ENCODE data around the gene HEY2.
"Not testable (repeated sequence)": the region's sequence is repeated elsewhere in the genome, so short reads cannot be mapped to it uniquely, and the experiment has no call there.

Gene HEY2

DNA sequence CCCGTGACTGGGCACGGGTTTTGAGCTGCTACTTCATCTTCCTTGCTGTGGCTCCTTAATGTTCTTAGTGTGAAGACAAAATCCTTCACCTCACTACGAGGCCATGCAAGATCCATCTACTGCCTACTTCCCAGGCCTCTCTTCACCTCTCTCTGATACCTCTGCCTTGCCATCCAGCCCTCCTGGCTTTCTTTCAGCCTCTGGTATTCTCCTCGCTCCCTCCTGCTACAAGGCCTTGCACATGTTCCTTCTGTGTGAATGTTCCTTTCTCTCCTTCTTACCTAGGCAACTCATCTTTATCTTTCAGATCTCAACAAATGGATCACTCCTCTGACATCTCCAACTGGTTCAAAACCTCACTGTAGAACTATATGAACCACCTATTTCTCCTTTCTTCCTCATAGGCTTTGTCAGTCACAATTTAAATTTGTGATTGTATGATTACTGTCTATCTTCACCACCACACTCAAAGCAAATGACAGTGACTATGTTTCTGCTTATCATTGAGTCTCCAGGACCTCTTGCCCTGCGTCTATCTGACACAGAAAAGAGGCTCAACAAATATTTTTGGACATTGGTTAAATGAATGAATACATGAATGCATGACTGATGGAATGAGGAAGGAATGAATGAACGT is 19.8 kb downstream of the HEY2 start:
- no peak for DNase-seq (ENCODE audit: low read depth in 3 of 3)

DNA sequence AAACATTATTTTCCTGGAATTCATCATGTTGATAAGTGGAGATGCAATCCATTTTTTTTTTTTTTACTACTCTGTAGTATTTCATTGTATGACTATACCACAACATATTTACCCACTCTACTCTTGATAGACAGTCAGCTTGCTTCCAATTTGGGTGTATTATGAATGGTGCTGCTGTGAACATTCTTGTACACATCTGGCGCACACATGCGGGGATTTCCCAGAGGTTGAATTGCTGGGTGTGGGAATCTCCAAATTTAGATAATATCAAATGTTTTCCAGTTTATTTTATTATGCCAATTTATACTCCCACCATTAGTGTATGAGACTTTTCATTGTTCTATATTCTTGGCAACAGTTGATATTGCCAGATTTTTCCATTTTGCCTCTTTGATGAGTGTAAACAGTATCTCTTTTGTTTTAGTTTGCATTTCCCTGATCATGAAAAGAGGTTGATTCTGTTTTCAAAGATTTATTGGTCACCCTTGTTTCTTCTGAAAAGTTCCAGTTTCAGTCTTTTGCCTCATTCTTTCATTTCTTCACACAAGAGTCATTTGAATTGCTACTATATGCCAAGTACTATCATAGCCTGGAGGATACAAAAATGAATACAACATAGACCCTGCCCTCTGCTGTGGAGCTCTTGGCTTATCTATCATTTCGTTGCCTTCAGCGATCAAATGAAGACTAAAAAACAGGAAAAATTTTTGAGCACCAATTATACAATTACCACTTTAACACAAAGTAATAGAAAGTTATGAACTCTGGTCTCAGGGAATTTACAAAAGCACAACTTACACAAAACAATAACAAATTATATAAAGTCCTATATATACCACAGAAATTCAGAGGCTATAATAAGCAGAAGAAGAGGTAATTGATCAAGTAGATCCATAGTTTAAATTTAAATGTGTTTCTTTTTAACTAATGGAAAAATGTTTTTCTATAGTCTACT is 24.2 kb downstream of the HEY2 start:
- DNase-seq (ENCODE audit: low read depth in 3 of 3), result no peak

DNA sequence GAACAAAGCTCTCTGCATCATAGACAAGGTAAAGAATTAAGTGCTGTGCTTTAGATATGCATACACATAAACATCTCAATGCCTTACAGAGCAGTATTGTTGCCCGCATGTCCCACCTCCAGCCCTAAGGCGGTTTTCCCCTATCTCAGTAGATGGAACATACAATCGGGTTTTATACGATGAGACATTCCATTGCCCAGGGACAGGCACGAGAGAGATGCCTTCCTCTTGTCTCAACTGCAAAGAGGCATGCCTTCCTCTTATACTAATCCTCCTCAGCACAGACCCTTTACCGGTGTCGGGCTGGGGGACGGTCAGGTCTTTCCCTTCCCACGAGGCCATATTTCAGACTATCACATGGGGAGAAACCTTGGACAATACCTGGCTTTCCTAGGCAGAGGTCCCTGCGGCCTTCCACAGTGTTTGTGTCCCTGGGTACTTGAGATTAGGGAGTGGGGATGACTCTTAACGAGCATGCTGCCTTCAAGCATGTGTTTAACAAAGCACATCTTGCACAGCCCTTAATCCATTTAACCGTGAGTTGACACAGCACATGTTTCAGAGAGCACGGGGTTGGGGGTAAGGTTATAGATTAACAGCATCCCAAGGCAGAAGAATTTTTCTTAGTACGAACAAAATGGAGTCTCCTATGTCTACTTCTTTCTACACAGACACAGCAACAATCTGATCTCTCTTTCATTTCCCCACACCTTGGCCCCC is 26.8 kb downstream of the HEY2 start:
- not testable (repeated sequence) for DNase-seq (ENCODE audit: low read depth in 3 of 3)

DNA sequence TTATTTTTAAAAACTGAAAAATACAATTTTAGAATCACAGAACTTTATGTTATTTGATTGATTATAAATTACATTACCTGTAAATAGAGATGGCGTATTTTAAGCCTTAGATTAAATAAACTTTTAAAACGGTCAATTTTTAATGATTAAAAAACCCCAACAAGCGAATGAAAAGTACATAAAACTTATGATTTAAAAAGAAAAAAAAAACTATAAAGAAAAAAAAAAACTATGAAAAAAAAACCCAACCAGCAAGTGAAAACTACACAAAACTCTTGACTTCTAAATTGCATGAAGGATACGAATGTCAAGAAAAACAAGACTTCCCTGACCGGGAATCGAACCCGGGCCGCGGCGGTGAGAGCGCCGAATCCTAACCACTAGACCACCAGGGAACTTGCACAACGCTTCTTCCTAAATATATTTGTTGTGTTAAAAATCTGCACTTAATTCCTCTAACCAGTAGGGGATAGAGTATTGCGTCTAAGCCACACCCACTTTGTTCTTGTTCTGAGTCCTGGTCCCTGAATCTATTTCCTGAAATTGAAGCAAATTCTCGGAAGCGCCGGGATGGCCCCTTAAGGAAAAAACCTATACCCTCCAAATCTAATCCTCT is 30.6 kb downstream of the HEY2 start:
- DNase-seq (ENCODE audit: low read depth in 3 of 3), result peak; percentile 67 to 85 (median 72)

DNA sequence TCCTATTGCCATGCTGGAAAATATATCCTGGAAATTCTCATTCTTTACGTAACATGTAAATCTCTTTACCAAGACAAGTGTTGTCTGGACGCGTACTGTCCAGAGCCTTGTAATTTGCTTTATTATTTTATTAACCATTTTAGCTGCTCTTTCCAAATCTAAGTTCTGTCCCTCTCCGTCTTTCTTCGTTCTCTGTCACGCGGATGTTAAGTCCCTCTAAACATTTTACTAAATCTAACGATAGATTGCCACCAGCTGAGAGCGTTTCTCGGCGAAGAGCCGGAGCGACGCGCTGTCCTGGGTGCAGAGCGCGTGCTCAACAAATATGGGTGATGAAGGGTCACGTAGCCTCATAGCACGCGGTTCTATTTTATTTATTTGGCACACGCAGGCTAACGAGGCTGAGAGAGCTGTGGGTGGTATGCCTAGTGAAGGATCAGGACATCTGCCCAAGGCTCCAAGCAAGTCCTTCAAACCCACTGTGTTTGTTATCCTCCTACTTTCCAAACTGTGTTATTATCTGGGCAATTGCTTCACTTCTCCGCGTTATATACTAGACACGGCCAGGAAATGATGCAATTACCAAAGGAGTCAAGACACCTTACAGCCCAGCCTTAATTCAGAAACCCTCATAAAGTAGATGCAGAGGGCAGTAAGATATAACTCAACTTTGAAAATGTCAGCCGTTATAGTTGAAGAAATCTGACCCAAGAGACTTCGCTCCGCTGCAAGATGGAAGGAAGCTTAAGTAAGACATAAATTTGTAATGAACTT is 31.3 kb downstream of the HEY2 start:
- DNase-seq (ENCODE audit: low read depth in 3 of 3), result peak in 2 of 3 experiments; percentile 42 to 49

DNA sequence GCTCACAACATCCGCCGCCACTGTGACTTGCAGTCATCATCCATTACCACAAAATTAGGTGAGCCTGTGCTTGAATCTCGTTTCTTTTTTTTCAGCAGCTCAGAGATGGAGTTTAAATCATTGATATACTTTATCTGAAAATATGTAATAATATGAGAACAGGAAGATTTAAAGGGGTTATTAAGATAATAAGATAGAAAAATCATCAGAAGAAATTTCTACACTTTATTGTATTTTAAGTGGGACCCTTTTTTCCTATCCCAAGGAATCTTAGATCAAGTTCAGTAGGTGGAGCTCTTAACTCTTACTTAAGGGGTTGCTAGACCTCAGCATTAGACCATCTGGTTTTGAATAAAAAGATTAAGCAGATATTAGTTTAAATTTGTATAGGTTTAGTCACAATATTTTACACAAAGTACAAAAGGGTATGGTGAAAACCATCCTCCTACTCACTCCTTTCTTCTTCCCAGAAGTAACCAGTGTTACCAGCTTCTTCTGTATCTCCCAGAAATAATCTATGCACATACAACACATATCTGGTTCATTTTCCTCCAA is 32.0 kb downstream of the HEY2 start:
- peak in 1 of 3 experiments; percentile 42 for DNase-seq (ENCODE audit: low read depth in 3 of 3)

DNA sequence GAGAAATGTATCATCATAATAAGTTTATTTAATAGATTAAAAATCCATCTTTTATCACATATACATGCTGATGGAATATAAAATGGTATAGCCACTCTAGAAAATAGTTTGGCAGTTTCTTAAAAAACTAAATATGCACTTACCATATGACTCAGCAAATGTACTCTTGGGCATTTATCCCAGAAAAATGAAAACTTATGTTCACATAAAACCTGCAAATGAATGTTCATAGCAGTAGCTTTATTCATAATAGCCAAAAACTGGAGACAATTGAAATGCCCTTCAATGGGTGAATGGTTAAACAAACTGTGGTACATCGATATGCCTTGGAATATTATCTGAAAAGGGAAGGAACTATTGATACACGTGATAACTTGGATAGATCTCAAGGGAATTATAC is 34.9 kb downstream of the HEY2 start:
- DNase-seq (ENCODE audit: low read depth in 3 of 3), result no peak

DNA sequence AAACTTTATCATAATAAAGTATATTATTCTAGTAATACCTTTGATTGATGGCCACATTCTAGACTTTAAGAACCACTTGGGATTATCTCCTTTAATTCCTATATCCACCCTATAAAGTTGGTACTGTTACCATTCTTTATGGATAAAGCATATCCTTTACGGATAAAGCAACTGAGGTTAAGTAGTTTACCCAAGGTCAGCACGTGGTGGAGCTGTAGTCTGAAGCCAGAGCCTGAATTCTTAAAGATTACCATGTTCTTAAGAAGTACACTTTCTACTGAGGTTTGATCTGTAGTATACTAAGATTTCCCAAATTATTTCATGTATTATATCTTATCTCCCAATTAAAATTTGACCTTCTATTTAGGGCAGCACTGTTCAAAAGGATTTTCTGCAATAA is 38.4 kb downstream of the HEY2 start:
- no peak for DNase-seq (ENCODE audit: low read depth in 3 of 3)

DNA sequence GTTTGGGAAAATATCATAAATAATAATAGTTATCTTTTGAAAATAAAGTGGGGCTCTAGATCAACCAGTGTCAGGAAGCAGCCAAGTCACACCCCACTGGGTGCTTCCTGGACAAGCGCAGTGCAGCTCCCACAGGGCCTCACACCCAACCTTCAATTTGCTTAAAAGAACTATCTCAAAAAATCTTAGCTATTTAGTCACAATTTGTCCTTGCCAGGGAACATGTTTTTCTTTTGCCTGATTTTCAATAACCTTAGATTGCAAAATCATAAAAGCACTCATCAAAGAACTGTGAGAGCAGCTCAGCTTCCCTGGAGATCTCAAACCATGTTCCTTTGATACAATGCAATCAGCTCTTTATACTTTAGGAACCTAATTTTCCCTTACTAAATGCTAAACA is 39.7 kb downstream of the HEY2 start:
- DNase-seq (ENCODE audit: low read depth in 3 of 3), result no peak

DNA sequence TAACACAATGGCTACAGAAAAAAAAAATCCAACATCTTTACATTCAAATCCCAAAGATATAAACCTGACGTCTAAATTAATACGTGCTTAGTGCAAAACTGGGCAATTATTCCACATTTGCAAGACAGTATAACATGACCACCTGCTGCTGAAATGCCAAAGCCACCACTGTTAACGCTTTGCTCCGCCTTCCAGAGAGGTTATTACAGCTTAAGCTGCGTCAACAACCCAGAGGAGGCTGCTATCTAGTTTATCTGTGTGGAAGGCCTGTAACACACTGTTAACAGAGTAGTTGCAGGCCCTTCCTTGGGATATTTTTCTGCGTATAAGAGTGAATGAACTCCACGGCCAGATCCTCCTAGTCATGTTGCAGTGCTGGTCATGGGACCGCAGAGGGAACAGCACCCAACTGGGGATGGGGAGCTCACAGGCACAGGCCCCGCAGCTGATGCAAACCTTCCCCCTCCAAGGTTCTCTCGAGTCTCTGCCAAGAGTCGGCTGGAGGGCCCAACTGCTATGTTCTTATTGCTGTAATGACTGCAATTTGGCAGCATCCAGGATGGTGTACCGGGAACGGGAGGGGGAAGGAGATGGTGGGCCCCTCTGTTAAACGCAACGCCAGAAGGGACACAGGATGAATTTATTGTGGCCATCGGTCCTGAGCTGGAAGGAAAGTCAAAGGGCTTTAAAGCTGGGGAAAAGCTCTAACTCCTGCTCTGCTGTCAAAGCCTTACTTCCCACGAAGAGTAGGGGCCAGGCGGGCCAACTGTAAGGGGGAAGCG is 40.3 kb downstream of the HEY2 start:
- DNase-seq (ENCODE audit: low read depth in 3 of 3), result peak in 2 of 3 experiments; percentile 18 to 26

DNA sequence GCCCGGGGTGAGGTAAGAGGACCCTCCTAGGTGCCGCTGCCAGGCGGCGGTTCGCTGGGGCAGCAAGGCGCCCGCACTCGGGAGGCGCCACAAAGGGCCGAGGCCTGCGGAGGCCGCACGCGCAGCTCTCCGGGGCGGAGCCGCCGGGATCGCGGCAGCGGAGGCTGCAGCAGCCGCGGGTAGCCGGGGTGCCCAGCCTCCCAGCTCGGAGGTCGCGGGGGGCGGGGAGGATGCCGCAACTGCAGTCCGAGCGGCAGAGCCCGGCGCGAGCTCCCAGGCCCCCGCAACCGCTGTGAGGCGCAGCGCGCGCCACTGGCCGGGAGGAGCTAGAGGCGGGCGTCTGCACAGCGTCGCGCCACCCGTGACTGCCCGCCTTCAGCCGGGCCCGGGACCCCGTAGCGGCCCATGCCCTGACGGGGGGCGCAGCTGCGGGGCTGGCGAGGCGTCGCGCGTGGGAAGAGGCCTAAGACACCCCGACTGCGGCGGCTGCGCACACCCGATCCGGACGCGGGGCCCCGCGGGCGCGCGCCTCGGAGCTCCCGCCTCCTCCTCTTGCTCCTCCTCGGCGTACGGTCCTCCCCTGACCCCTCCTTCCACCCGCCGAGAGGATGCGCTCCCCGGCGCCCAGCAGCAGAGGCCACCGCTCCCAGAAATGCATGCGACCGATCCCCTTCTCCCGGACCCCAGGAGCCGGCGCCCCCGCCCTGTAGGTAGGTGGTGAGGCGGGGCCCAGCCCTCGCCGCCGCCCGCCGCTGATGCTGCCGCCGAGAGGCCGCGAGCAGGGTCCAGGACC is 41.1 kb downstream of the HEY2 start, which contains the start of gene NCOA7:
TSS of gene NCOA7 (plus strand) at position 603 of the 793 bp plus-strand sequence. CDS start 24,395 bp downstream, outside the sequence.
- peak; percentile 47 to 76 (median 68) for DNase-seq (ENCODE audit: low read depth in 3 of 3)

DNA sequence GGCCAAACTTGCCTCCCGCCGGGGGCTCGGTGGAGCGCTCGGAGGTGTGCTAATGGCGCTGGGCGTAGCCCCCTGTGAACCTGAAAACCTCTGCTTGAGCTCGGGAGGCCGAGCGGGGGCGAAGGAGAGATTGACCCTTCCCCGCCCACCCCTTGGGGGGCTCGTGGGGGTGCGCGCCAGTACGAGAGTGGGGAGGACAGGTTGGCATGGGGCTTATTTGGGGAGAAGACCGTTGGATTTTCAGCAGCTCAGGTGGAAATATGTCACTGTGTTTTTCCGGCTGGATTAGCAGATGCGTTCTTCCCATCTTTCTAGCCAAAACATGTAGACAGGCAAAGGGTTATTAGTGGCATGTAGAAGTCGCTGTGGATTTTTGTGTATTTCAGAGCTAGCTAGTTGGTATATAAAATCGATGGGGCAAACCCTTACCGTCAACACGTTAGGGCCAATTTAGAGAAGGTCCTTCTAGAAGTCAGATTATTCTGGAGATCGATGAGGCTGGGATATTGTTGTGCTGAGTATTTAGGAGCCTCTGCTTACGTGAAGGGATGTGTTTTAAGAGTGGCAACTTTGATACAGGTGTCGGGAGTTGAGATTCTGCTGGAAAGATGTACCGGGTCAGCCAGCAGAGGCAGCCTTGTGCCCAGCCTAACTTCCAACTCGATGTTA is 41.9 kb downstream of the HEY2 start:
- peak in 2 of 3 experiments; percentile 18 to 26 for DNase-seq (ENCODE audit: low read depth in 3 of 3)

DNA sequence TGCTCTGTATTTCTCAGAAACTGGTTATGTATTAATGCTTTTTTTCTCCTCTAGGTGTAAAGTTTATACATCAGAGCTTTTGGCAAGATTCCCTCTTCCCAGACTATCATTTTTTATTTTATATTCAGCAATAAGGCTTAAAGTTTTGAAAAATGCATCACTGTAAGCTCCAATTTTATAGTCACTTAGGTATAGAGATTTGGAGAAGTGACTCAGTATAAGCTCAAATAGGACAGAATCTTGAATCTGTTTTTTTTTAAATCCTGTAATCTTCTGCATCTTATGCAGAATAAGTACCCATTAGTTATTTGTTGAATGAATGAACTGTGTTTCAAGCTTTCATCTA is 42.4 kb downstream of the HEY2 start:
- DNase-seq (ENCODE audit: low read depth in 3 of 3), result no peak

DNA sequence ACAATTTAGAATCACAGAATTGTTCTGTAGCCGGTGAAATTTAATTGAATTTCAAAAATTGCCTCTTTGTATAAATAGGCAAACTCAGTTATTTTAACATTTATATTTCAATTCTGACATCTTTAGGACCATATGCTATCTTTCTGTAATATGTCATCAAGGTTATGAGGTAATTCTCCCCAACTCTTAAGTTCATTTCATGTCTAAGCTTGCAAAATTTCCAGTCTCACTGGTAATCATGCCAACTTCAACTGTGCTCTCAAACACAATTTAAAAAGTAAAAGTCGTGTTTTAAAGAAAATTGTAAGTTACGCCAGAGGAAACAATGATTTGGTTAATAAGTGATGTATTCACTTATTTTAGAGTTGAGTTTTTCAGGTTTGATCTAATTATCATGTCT is 42.7 kb downstream of the HEY2 start:
- DNase-seq (ENCODE audit: low read depth in 3 of 3), result no peak

DNA sequence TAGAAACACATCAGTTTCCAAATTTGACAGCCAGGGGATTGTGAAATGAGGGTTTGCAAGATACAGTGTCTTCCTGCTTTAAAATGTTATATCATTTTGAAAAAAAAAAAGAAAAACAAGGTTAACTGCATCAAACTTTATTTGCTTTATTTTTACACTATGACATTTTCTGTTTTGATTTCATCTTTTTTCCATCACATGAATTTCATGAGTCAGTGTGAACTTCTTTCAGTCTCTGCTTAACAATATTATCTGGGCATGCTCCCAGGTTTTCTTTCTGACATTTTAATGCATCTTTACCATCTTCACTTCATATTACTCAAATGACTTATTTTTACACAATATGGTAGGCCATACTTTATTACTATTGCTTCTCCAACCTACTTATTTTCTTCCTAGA is 43.2 kb downstream of the HEY2 start:
- no peak for DNase-seq (ENCODE audit: low read depth in 3 of 3)

DNA sequence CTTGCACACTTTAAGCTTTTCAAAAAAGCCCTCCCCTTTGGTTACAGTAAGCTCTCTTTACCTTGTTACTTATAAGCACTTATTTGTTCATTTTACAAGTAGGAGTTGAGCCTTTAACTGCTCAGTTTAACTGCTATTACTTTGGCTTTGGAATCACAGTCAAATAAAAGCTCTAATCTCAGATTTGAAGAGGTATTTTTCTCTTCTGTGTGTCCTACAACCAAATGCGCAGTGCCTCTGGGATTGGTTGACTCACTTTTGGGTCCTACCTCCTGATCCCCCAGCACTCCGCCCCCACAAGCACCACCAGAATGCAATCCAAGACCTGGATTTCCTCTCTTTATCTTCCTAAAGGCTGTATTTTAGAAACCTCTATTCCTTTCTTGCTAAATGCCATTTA is 43.8 kb downstream of the HEY2 start:
- no peak for DNase-seq (ENCODE audit: low read depth in 3 of 3)

DNA sequence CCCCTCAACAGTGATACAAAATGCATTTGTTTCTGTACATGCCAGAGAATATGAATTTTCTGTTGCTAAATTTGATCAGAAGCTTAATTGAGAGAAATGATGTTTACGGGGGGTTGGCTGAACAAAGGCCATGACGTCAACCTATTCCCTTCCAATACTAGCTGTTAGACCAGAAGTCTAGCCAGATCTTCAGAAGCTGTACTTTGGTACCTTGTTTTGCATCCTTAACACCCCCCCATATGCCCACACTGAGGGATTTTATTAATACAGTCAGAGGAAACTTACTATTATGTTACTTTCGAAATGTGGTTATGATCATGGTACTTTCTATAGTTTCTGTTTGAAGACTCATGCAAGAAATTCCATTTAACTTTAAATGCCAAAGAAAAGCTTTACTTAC is 44.4 kb downstream of the HEY2 start:
- no peak for DNase-seq (ENCODE audit: low read depth in 3 of 3)

DNA sequence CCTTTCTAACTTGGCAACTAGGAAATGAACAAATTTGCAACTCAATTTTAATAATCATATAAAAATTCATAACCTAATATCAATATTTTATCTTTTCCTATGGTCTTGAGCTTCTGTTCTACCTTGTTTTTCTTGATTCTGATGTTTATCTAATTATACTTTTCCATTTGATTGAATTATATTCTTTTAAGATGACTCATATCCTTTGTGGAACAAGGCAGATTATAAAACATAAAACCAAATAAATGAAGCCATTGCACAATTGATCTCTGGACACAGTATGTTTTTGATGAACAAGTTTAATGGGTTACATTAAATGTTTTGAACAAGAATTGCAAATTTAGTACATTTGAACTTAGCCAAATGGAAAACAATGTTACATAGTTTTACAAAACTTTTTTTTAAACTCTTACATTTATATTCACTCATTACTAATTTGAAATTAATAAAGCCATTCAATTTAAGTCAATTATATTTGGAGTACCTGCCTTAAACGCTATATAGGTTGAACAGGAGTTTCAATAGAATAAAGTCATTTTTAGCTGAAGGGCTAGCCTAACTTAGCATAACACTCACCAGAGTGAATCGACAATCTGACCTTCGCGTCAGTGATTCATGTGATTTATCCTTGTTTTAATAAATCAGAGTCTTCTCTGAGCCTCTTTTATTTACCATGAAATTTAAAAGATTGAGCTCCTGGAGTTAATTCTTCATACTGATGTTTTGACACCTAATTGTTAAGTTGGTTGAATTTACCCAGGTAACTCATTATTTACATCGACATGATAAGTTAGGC is 45.1 kb downstream of the HEY2 start:
- DNase-seq (ENCODE audit: low read depth in 3 of 3), result no peak
